DMS153 treated with DMSO at 0.1 percent for 48 hours (cell line): Measurements from ENCODE around the gene GPS1.

Source experiments
- DNase-seq: peaks from one replicate; lab custom pipeline; 2025; ENCODE audit not compliant: unreplicated experiment; lab: John Stamatoyannopoulos, UW

The GPS1 gene

GRCh38 chr17:82100502-82101298 lies 49.0 kb downstream of the GPS1 start:
- no peak for DNase-seq

GRCh38 chr17:82101301-82101715 lies 49.6 kb downstream of the GPS1 start:
- no peak for DNase-seq

GRCh38 chr17:82101767-82102679 lies 50.3 kb downstream of the GPS1 start:
- no peak for DNase-seq

- no peak for DNase-seq
Measured at GRCh38 chr17:82103553-82104451, 52.1 kb downstream of the GPS1 start.

- no peak for DNase-seq
Measured at GRCh38 chr17:82104797-82105416, 53.2 kb downstream of the GPS1 start.

- no peak for DNase-seq
Measured at GRCh38 chr17:82105417-82105881, 53.8 kb downstream of the GPS1 start.

GRCh38 chr17:82105882-82106687 lies 54.4 kb downstream of the GPS1 start:
- peak; percentile 50 for DNase-seq

GRCh38 chr17:82106688-82107305 lies 55.1 kb downstream of the GPS1 start:
- DNase-seq = no peak
